Upper lobe of left lung (tissue), 4 donors: ENCODE results near the gene MRPL40.

Source experiments
- CTCF ChIP-seq, 6 experiments: fragments of 450-650 bp in 4 of 6; fragments of 200-600 bp in 2 of 6; sonication (generic) in 2 of 6; IDR thresholded peaks; one replicate each; pipeline ENCODE4 v1.5.1; 2016 to 2019; ENCODE audit warnings: antibody characterized with exemption in 6 of 6
- POLR2A ChIP-seq, 4 donors: fragments of 450-650 bp; IDR thresholded peaks; one replicate each; pipeline ENCODE4 v1.5.1; 2016 to 2017; ENCODE audit warnings: antibody characterized with exemption in 4 of 4, mild to moderate bottlenecking in 2 of 4

GRCh38 chr22:19450363-19451175, 18.2 kb downstream of the MRPL40 start:
- TF ChIP-seq CTCF (IDR thresholded peaks at IDR 0.05) (no peak), POLR2A (IDR thresholded peaks at IDR 0.05) (no peak)
